AML-193 (cell line): ENCODE results near the gene ATG14.
A peak's percentile ranks its signal among the peaks of the same experiment; 100 is the strongest.
"Not testable (repeated sequence)": the region's sequence is repeated elsewhere in the genome, so short reads cannot be mapped to it uniquely, and the experiment has no call there.

ENCODE experiments used
- DNase-seq, 2 experiments: peaks; one replicate each; lab custom pipeline; 2025; lab: John Stamatoyannopoulos, UW

The ATG14 gene

DNA sequence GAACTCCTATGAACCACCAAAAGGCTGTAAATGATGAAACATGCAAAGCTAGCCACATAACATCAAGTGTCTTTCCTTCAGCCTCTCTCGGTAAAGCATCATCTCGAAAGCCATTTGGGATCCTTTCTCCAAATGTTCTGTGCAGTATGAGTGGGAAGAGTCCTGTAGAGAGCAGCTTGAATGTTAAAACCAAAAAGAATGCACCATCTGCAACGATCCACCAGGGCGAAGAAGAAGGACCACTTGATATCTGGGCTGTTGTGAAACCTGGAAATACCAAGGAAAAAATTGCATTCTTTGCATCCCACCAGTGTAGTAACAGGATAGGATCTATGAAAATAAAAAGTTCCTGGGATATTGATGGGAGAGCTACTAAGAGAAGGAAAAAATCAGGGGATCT, 61.2 kb downstream of the ATG14 start:
- no peak for DNase-seq

DNA sequence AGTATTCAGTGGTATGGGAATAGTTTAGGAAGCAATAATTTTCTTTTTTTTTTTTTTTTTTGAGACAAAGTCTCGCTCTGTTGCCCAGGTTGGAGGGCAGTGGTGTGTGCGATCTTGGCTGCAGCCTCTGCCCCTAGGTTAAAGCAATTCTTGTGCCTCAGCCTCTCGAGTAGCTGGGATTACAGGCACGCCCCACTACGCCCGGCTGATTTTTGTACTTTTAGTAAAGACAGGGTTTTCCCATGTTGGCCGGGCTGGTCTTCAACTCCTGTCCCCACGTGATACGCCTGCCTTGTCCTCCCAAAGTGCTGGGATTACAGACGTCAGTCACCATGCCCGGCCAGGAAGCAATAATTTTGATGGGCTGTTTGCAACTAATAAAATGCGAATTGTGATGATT, 62.1 kb downstream of the ATG14 start:
- no peak for DNase-seq

DNA sequence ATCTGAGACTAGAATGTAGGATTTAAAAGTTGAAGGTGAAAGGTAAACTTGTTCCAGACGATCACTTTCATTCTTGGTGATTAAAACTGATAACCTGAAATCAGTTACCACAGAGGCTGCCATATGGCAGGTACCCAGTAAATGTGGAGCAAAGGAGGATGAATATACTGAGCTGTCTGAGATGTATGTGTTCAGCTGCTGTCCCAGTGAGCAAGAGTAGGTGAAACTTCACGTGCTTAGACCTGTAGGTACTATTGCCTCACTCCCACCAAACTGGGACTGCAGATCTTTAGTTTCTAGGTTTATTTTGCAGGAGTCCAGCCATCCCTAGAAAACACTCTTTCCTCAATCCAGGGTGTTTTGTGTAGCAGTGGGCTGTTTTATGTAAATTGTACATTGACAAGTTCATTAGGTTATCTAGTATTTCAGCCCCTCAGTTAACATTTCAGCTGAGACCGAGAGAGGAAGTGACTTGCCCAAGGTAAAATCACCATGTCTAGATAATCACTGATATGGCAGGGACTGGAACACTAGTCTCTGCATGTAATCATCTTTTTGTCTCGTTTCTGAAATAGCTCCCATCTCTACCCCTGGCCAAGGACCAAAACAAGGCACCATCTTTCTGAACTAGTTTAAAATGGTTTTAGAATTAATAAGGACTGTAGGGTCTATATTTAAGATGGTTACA, 62.7 kb downstream of the ATG14 start:
- no peak for DNase-seq

DNA sequence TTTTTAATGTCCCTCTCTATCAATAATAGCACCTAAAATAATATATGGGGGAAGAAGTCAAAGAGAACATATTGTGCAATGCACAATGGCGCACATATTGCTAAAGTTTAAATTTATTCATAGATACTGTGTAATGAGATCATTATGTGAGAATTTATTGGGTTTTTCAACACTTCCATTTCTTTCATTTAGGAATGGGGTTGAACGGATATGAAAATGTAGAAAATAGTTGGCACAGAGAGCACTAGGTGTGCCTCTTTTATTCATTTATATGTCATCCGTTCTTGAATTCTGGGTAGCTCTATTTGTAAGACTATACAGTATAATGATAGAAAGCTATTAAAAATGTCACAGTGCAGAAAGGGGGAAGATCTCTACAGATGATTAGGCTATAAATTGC, 63.9 kb downstream of the ATG14 start:
- DNase-seq, result no peak

DNA sequence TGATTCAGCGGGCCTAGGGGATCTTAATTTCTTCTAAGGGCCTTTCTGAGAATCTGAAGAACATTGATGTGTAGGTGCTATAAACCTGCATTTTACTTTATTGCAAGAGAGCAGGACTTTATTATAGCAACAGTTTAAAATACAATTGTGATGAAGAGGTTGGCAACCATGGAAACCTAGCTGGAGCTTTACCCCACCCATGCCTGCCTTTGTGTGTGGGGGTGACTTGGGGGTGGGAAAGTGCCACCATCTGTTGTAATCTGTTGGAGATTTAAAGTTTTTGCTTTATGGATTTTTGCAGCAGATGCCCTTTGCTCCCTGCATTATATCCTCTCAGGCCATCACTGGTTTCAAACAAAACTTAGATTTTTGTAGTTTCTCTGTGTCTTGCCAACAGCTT, 64.6 kb downstream of the ATG14 start:
- DNase-seq, result no peak

DNA sequence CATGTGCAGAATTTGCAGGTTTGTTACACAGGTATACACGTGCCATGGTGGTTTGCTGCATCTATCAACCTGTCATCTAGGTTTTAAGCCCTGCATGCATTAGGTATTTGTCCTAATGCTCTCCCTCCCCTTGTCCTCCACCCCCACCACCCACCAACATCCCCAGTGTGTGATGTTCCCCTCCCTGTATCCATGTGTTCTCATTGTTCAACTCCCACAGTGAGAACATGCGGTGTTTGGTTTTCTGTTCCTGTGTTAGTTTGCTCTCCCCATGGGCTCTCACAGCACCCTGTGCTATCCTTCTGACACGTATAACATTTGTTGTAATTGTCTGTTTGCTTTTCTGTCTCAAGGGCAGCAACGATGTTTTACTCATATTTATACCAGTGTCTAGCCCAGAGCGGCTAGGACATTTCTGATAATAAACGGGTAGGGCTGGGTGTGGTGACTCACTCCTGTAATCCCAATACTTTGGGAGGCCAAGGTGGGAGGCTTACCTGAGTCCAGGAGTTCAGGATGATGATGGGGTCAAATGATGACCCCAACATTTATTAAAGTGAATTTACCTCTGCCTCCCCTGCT, 67.0 kb downstream of the ATG14 start:
- DNase-seq, result not testable (repeated sequence)

DNA sequence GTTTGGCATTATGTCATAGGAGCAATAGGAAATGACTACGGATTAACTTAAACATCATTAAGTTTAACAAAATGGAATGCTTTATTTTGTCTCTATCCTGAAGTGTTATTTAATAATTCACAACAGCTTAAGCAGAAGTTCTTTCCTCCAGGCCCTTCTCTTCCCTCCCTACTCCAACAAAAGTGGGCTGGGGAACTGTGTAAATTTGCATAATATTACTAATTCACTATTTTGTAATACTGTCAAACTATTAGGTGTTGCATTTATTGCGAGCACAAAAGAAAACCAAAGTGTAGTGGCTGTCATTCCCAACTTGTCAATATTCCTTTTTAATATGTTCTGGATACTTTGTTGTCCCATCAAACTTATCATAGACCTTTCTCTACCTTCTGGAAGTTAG, 69.8 kb downstream of the ATG14 start:
- DNase-seq, result no peak

DNA sequence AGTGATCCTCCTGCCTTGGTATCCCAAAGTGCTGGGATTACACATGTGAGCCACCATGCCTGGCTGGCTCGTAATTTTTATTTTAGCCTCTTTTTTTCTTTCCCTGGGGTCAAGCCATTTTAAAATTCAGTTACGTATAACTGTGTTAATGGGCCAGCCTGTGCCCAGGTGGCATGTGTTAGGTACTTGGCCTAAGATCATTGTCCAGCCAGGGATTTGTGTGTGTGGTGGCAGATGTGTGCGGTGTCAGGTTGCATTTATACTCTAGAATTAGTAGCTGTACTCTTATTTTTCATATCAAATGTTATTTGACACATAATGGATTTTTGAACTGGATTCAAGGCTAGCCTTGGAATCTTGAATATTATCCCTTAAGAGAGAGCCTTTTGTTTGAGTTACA, 71.1 kb downstream of the ATG14 start:
- no peak for DNase-seq

DNA sequence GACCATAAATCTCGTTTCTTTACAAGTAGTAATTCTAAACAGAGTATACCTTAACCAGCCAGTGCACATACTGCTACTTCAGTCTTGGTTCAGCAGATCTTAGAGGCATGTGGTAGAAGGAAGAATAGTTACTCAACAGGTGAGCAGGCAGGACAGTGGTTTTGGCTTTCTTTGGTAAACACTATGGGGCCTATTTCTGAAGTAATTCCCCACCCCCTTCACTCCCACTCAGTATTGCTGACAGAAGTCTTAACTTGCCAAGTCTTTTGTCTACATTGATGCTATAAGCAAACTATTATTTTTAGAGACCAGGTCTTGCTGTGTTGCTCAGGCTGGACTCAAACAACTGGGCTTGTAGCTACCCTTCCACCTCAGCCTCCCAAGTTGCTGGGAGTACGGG, 71.9 kb downstream of the ATG14 start:
- DNase-seq, result peak in 1 of 2 experiments; percentile 24

DNA sequence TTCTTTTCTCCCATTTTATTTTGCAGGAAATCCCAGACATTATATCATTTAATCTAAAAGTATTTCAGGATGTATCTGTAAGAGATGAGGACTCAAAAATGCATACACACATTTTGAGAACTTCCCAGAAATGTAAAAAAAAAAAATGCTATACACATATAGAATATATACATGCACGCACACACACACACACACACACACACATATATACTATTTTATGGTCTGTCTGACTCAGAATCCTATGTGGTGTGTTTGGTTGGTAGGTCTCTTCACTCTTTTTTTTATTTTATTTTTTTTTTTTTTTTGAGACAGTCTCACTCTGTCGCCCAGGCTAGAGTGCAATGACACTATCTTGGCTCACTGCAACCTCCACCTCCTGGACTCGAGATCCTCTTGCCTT, 74.9 kb downstream of the ATG14 start:
- no peak for DNase-seq

DNA sequence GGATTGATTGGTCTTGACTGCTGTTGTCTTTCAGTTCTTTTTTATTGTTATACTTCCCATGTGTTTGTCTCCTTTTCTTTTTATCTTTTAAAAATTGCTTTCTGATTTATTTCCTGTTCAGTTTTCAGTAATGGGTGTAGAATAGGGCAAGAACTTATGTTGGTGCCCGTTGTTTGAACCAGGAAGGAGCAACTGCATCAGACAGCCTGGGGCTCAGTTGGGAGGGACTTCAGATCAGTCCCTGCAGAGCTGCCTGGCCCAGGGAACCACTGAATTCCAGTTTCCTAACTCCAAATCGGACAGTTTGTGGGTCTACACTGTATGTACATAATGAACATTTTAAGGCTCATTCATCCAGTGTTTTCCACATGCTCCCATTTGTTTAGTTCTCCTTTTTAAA, 75.5 kb downstream of the ATG14 start:
- DNase-seq, result no peak

DNA sequence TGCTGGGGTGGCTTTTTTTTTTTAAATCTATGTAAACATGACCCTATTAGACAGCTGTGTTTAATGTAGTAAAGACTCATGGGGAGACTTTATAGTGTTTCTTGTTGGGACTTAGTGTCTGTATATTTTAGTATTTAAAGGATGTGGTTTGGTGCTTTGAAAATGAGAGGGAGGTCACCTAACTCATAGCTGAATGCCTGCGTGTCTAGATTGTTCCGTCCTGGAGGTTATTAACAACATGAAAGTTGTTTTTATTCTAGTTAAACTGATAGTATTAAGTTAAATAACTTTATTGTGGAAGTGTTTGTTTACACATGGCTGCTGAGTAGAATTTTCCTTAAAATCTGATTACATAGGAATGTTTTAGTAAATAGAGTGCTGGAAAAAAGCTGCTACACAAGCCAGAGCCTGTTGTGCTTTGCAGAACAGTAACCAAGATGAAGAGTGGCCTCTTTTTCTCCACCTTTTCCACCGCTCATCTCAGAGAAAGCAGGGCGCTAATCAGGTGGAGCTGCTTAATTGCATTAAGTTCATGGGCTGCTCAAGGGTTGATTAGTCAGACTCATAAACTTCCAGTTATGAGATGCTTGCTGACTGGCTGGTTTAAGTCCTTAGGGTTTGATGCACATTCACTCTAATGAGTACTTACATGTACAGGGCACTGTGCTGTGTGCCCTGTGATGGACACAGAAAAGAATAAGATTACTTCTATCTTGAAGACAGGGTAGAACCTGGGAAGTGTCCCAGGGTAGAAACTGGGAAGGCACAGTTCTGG, 77.7 kb downstream of the ATG14 start:
- DNase-seq, result no peak

DNA sequence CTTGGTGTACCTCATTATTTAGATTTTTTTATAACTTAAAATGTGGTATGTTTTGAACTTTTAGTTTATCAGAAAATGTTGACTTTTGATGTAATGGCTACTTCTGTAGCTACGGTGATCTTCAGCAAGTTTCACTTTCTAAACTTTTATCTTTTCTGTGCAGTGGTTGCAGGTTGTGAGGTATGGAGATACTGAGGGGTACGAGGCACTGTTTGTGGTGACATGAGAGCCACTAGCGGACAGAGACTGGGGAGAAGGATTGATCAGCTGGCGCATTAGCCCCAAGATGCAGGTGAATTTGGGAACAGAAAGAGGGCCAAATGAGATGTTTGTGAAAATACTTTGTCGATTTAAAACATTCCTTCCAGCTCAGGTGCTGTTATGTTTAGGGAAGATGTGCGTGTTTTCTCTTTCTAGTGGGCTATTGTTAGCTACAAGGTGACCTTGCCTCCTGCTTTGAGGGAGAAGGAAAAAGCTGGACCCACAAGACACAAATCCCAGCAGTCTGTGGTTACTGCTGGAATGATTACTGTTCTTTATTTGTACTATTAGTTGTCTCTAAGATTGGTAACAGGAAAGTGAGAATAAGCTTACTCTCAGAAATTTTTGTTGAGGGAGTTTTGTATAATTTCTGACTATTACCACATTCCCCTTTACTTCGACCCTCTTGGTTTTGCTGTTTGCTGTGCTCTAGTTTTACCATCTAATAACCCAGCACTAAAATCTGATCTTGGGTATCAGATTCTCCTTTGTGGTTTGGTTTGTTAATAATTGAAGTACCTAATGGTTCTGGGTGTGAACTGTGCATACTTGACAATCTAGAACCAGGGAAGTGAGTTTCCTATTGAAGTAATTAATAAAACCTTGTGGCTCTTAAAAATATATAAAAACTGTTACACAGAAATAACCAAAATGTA, 78.7 kb downstream of the ATG14 start:
- no peak for DNase-seq

DNA sequence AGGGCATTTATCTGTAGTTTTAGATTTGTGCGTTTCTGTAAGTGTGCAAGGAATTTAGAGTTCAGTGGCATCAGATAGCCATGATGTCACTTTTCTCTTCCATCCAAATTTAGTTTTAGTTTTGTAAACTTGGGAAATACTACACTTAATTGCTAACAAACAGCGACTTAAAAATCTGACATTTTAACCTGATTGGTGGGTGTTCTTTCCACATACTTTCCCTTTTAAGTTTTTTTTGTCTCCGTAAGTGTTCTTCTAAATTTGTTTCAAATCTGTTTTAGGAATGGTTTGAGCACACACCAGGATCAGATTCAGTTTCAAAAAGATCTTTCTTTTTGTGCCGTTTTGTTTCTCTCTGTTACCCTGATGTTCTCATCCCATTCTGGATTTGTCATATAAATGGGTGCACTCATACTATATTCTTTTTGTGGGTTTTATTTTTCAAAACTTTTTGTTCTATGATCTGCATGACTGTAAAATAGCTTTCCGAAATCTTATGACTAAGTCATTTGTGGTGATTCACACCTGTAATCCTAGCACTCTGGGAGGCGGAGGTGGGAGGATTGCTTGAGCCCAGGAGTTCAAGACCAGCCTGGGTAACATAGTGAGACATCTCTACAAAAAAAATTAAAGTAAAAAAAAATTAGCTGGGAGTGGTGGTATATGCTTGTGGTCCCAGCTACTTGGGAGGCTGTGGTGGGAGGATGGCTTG, 81.5 kb downstream of the ATG14 start:
- DNase-seq, result no peak

DNA sequence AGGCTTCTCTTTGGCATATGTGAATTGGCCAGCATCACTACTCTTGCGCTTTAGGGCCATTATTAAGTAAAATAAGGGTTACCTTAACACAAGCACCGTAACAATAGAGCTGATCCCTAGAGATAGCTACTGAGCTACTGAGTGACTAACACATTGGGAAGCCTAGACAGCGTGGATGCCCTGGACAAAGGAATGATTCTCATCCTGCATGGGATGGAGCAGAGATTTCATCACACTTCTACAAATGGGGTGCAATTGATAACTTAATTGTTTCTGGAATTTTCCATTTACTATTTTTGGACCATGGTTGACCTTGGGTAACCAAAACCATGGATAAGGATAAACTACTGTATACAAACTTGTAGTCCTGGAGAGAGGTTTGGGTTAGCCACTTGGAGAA, 83.3 kb downstream of the ATG14 start:
- DNase-seq, result no peak

DNA sequence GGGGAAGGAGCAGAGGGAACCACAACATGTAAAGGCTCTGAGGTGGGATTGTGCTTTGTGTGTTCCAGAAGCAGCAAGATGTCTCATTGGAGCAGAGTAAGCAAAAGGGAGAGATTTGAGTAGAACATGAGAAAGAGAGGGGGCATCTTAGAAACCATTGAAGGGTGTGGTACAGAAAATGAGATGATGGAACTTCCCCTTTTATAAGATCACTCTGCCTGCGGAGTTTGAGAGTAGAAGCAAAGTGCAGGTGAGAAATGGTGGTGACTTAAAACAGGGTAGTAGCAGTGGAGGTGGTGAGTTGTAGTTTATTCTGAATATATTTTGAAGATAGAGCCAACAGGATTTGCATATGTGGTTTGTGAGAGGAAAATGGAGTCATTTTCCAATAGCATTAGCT, 84.5 kb downstream of the ATG14 start:
- no peak for DNase-seq

DNA sequence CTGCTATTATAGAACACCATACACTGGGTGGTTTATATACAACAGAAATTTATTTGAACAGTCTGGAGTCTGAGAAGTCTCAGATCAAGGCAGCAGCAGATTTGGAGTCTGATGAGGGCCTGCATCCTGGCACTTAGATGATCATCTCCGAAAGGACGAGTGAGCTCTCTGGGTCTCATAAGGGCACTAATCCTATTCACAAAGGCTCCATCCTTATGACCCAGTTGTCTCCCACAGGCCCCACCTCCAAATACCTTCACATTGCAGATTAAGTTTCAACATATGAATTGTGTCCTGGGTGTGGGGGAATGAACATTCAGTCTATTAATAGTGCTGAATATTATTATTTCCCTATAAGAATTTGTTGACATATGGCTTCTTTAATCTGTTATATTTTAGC, 86.8 kb downstream of the ATG14 start:
- no peak for DNase-seq

DNA sequence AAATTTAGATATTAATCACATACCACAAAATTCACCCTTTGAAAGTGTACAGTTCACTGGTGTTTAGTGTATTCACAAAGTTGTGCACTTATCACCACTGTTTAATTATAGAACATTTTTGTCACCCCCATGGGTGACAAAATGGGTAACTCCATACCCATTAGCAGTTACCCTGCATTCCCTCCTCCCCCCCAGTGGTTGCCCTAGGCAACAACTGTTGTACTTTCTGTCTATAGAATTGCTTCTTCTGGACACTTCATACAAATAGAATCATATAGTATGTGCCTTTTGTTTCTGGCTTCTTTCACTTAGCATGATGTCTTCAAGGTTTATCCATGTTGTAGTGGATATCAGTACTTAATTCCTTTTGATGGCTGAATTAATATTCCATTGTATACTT, 87.7 kb downstream of the ATG14 start:
- no peak for DNase-seq

DNA sequence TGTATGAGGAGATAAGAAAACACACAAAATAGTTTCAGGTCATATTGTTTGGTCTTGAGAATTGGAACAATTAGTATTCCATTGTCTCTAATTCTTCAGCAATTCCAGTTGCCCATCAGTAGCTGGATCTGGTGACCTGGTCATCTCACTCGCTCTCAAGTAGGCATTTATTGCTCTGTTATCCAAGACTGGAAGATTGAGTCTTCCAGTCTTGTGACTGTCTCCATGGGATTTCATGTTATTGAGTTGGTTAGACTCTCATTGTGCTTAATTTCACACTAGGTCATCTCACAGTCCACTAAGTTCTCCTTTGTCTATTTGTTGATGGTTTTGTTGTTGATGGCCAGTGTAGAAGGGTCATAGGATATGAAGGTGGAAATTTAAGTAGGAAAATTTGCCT, 92.9 kb downstream of the ATG14 start:
- DNase-seq, result no peak

DNA sequence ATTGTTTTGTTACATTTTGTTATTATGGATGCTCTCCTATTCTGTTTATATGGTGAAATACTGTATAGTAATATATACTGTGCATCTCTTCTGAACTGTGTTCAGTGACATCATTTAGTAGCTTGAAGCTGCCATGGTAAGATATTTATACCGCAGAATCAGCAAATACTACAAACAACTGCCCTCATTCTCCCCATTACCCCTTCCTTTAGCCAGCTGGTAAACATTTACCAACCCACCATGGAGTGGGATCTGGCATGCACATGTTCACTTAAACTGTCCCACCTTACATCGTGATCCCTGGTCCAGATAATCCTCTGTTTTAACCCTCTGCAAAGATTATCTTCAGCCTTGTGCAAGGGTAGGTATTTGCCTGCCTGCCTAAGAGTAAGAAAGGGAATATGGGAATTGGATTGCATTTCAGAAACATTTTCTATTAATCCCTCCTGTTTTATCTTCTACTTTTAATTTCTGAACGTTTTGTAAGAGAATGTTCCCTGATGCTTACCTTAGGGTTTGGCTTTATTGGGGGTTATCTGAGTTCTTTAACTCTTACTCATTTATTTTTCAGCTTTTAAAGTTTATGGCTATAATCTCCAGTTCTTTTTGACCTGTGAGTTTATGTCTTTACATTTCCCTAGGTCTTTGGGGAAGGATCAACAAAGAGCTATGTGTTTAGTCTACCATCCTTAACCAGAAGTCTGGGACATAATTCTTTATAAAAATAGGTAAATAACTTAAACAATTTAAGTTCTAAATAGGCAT, 93.9 kb downstream of the ATG14 start:
- no peak for DNase-seq

DNA sequence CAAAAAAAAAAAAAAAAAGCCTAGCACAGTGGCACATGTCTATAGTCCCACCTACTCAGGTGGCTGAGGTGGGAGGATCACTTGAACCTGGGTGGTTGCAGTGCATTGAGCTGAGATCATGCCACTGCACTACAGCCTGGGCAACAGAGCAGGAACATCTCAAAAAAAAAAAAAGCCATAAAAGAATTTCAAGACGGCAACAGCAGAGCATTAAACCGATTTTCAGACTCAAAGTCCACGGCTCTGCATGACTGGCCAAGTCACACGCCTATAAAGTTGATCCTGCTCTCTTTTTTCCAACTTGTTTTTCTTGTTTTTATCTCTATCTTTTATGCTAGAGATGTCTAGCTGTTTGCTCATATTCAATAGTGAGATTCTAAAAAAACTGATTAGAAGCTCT, 95.1 kb downstream of the ATG14 start:
- no peak for DNase-seq
